Stimulated activated CD8-positive, alpha-beta memory T cell treated with anti-CD3 and anti-CD28 coated beads, Interleukin-12 subunit alpha, Interleukin-12 subunit beta, amount 100 ng/mL, for 4 hours (primary cell): Measurements from ENCODE around the gene TMEM51.

Experiments
- DNase-seq: peaks from one replicate; pipeline ENCODE4 v3.0.0-alpha.2; 2020; ENCODE audit warnings: low read depth

Gene TMEM51

GRCh38 chr1:15177710-15178166, 24.2 kb downstream of the TMEM51 start:
- DNase-seq = no peak

- no peak for DNase-seq
These were observed 25.3 kb downstream of the TMEM51 start for GRCh38 chr1:15178571-15179484.

GRCh38 chr1:15179485-15179883, 25.9 kb downstream of the TMEM51 start:
- DNase-seq = no peak

DNA sequence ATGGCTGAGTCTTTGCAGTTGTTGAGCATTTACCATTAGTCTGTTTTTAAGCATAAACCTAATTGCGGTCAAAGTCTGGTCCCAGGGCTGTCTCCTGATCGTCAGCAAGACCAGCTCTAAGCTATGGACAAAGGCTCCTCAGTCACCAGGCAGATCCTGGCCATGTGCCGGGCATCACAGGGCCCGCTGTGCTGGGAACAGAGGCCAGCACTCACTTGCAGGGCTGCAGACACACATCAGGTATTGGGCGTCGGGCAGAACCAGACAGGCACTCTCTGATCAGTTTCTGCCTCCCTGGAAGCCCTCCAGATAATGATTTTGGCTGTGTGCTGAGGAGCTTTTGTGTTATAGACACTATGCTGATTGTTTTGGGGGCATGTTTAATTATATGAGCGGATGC, 26.6 kb downstream of the TMEM51 start:
- no peak for DNase-seq

DNA sequence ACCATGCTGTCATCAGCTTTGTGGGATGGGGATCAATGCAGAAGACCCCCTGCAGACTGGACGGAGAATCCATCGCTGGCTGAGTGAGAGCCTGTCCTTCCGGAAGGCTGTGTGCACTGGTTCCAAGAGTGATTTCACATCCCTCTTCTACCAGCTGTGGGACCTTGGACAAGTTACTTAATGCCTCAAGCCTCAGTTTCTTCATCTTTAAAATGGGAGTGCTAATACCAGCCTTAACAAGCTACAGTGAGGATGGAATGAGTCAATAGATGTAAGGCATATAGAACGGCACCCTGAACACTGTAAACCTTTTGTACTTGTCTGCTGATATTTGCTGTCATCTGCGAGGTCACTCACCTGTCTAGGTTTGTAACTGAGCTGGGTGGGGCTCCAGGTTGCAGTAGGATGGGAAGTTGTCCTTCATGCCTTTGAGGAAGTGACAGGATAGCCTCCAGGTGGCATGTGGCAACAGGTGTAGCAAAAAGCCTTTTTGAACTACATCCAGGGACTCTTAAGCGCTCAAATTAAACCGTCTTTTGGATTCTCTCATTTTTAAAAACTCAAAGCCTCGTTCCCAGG, 27.5 kb downstream of the TMEM51 start:
- no peak for DNase-seq

- no peak for DNase-seq
These were observed 28.0 kb downstream of the TMEM51 start for GRCh38 chr1:15181564-15181963.

GRCh38 chr1:15184436-15185241, 31.1 kb downstream of the TMEM51 start:
- no peak for DNase-seq

GRCh38 chr1:15185617-15186016, 32.1 kb downstream of the TMEM51 start:
- no peak for DNase-seq

DNA sequence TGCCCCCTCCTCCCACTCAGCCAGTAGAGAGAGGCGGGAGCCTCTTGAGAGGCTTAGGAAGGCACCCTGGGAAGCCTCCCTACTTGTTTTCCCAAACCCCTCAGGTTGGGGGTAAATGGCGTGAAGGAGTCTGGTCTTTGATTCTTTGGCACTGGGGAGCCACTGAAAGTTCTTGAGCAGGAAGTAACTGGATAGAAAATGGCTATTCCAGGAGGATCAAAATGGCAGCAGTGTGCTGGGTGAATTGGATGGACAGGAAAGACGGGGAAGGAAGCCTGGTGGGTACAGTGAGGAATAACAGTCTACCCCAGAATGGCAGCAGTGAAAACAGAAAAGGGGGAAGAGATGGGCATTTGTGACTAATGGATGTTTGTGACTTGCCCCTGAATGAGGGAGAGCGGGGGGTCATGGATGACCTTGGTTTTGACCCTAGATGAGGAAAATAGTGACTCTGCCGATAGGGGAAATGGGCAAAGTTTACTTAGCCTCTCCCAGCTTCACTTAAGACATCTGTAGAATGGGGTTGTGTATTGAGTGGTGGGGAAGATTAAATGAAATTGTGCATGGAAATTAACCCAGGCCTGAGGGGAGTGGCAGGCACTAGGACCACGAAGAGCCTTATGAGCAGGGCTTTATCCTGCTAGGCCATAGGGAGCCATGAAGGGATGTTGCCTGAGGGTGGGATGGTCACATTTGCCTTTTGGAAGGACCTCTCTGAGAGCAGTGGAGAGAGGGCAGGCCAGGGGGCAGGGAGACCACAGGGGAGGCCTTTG, 32.7 kb downstream of the TMEM51 start:
- DNase-seq = no peak

GRCh38 chr1:15186846-15187151, 33.3 kb downstream of the TMEM51 start:
- no peak for DNase-seq

GRCh38 chr1:15187175-15188129, 33.9 kb downstream of the TMEM51 start:
- DNase-seq = no peak

- DNase-seq = no peak
These were observed 34.6 kb downstream of the TMEM51 start for GRCh38 chr1:15188130-15188524.

- DNase-seq = no peak
These were observed 35.1 kb downstream of the TMEM51 start for GRCh38 chr1:15188678-15189077.

DNA sequence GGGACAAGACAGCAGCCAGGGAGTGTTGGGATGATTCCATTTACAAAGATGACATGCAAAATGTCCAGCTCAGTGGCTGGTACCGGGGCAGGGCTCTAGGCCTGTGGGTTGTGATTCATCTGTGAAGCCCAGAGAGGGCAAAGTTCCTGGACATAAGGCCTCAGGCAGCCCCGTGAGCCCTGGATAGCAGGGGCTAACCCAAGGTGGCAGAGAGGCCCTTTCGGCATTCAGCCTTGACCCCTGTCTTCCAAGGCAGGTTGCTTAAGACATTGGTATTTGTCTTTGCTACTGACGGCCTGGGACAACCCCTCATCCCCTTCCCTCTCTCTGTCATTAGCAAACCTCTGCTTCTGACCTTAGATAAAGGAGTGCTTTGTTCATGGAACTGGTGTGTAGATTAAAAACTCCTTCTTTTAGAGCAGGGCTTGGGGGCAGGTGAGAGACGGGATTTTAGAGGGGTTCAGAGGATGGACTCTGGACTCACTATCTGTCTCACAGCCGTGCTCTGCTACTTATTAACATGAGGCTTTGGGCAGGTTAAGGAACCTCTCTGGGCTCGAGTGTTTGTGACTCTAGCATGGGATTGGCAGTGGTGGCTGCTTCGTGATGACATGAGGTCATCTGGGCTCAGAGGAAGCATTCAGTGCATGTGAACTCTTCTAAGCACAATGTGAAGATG, 36.3 kb downstream of the TMEM51 start:
- no peak for DNase-seq

DNA sequence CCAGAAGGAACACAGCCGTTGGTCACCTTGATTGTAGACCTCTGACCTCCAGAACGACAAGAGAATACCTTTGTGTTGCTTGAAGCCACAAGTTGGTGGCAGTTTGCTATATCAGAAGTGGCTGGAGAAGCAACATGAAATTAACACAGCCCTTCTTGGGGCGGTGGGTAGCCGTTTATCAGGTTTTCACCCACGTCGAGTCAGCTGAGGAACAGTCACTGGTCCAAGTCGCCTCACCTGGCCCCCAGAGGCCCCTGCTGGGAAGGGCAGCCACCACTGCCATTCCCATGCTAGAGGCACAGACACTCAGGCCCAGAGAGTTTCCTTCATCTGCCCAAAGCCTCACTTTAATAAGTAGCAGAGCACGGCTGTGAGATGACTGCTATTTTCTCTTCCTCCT, 37.7 kb downstream of the TMEM51 start:
- DNase-seq = no peak

DNA sequence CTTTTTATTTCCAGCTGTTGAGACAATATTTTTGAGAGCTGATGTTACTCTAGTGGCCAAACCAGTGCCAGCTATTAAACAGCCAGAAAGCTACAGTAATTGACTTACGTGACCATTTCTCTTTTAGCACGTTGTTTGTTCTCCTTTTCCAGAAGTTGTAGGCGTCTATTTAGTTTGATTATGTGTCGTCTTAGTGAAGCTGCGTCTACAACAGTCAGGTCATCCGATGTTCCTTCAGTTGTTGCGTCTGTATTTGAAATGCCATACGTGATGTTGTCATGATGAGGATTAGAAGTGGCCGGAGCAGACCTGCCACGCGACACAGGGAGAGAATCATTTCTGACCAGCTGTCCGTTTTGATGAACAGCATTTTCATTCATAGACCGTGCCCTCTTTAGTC, 38.2 kb downstream of the TMEM51 start:
- no peak for DNase-seq

DNA sequence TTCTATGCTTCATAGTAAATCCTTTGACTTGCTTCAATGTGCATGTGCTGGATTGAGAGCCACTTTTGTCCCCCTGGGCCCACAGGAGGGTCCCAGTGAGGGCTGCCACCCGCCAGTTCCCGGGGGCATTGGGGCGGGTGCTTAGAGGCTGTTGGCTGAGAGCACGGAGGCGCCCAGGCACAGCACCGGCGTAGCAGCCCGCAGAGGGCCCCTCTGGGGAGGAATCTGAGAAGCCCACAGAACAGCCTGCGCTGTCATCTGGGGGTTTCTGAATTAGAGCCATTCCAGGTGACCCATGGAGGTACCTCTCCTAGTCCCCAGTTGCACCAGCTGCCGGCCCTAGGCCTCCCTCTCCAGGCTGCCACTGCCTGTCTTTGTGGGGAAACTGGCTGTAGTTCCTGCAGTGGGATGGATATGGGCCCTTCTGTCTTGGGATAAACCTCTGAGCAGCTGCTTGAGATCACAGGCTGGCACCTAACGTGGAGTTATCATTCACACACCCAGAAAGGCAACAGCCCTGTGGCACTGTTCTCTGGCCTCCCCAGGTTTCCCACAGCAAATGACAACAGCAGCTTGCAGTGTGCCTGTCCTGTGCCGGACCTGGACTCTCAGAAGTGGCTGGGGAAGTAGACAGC, 39.5 kb downstream of the TMEM51 start:
- DNase-seq = no peak

DNA sequence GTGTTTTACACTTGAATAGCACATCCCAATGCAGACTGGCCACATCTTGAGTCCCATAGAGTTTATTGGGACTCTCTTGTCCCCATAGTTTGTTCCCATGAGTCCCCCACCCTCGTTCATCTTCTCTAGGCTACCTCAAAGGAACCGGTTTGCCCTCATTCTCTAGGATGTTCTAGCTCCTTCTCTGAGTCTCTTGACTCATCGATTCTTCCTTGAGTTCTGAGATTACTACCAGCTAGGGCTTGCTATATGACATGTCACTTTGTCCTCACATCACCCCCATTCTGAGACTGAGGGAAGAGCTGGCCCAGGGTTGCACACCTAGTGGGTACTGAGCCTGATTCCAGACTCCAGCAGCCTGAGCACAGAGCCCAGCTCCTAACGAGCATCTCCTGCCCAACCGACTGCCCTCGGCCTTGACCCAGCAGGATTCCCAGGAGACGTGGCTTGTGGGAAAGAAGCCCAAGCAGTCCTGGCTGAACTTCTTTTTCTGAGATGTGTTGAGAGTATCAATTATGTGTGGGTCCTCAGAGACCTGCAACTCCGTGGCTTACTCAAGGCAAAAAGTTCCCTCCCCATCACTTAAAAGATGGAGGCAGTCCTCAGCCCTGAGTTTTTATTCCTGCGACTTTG, 42.0 kb downstream of the TMEM51 start:
- no peak for DNase-seq

- no peak for DNase-seq
These were observed 42.5 kb downstream of the TMEM51 start for GRCh38 chr1:15196069-15196468.
